HG02973 (cell line): Measurements from ENCODE around the gene PELO.

Source experiments
- ATAC-seq: cut with Tn5 transposase; IDR thresholded peaks from one replicate; pipeline ENCODE4 v1.9.1; 2021; ENCODE audit warnings: moderate library complexity; ENCODE audit not compliant: unreplicated experiment

Gene PELO

DNA sequence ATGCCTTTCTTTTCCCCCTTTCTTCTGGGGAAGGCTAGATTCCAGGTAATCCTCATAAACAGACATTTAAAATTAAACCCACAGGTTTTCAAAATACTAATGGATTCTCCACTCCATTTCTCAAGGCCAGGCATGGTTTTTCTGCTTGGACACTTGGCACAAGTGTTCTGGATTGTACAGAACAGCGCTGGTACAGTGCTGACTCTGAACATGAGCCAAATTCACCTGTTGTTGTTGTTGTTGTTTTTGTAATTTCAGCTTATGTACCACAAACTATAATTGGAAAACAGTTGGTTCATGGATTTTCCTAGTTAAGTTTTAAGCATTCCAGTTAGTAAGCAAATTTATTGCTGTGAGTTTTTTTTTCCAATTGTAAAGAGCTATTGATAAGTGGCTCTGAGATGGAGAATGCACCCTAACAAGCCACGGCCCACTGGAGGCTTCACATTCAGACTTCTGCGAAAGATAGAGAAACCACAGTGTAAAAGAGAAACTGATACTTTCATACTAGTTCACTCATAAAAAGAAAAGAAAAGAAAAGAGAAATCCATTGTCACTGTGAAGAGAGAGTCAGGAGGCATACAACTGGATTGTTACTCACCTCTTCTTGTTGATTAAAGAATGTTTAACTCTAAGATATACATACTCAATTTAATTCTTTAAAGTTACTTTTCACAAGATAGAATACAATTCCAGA is 16.2 kb upstream of the PELO start:
- ATAC-seq: peak; percentile 96

GRCh38 chr5:52772668-52773067 is 15.0 kb upstream of the PELO start:
- no peak for ATAC-seq

DNA sequence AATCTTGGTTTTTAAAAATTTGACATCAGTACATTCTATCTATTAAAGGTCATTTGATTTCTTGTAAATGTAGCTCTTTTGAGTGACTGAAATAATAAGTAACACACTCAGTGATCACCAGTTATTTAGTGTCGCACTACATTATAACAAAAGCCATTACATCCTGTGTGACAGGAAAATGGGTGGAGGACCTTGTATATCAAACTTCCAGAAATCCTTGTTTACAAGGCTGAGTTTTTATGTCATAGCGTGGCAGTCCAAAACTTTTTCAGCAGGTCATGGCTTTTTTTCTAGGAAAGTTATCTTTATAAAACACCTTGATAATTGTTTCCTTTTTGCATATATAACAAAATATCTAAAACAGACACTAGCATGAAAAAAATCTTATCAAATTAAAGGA is 14.4 kb upstream of the PELO start:
- no peak for ATAC-seq

- no peak for ATAC-seq
Observed at GRCh38 chr5:52774005-52774410, 13.7 kb upstream of the PELO start.

GRCh38 chr5:52776116-52776515 is 11.6 kb upstream of the PELO start:
- no peak for ATAC-seq

GRCh38 chr5:52777186-52777585 is 10.5 kb upstream of the PELO start:
- no peak for ATAC-seq

GRCh38 chr5:52778781-52779180 is 8.9 kb upstream of the PELO start:
- no peak for ATAC-seq

GRCh38 chr5:52779213-52779612 is 8.5 kb upstream of the PELO start:
- ATAC-seq: no peak

DNA sequence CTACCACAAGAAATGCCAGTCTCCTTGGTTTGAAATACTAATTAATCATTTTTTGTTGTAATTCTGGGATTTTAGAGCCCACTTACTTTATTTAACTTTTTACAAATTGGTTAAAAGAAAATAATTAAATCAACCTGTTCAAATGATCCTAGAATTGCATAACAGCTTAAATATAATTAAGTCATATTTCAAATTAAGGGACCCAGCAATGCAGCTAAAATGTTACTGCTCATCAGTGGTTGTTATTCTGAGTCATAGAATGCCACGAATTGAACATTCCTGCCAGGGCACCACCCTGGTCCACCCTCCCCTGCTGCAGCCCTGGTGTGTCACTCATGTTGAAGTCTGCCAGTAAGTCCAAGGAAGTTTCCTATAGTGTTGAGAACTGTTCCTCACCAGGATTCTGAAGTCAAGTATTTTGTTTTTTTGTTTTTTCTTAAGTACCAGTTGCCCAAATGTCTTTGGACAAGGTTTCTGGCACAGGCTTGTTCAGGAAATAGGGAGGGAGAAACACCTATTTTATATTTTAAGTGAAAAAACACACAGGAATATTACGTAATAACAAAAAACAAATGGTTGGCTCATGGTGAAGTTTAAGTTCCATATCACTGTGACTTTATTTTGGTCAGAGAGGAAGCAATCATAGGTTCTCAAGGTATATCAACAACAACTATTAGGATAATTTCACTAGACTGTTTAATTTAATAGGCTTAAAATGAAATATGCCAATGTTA is 4.3 kb upstream of the PELO start:
- no peak for ATAC-seq

DNA sequence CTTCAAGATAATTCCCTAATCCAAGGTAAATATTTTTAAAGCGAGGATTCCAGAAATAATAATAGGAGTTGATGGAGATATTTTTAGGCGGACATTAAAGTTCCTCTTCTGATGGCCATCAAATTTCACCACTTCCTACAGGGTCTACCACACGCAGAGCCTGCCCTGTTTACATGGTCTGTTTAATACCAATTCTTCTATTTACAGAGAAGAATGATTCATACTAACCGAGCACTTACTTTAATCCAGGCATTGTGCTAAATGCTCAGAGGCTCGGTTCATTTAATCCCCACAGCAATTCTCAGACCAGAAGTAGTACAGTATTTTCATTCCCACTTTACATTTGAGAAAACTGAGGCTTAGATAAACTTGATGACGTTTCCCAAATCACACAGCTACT is 3.0 kb upstream of the PELO start:
- ATAC-seq: no peak

- ATAC-seq: no peak
Observed at GRCh38 chr5:52786391-52786790, 1.3 kb upstream of the PELO start.

DNA sequence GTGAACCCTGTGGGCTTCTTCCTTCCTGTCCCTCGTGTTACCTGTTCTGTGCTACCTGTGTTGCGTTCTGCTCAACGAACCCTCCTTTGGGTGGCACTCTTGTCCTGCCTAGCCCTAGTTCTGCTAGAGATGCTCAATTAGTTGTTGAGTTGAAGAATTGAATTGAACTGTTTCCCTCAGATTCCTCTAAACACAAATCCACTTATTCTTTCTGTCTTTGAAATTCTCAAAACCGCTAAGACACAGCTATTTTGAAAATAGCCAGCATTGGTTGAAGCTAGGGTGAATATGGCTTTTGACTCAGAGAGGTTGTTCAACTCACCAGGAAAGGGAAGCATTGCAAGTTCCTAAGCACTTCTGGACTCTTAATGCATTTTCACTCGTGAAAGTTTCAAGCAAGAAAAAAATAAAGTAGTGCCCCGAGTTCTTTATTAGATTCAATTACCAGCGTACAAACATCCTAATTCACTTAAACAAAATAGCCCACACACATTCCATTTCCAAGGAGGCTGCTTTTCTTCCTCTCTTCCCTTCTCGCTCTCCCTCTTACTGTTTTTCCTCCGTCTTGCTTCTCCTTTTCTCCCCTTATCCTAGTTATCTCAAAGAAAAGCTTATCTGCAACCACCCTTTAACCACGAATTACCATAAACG is 642 bp upstream of the PELO start:
- ATAC-seq: peak; percentile 35

DNA sequence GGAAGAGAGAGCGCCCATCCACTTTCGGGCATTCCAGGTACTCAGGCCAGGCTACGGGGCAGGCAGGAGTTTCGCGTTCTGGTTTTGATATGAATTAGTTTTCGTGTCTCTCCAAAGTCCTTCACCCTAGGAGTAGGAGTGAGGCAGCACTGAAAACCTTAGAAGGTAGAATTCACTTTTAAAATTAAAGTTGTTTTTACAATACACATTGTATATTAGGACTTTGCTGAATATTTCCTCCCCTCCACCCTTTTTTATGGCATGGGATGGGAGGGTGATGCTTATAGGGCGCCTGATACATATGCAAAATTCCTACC is 747 bp downstream of the PELO start:
- ATAC-seq: no peak

- ATAC-seq: no peak
Observed at GRCh38 chr5:52789378-52789777, 1.7 kb downstream of the PELO start.

- no peak for ATAC-seq
Observed at GRCh38 chr5:52789851-52790250, 2.1 kb downstream of the PELO start.

- no peak for ATAC-seq
Observed at GRCh38 chr5:52791366-52791765, 3.6 kb downstream of the PELO start.

DNA sequence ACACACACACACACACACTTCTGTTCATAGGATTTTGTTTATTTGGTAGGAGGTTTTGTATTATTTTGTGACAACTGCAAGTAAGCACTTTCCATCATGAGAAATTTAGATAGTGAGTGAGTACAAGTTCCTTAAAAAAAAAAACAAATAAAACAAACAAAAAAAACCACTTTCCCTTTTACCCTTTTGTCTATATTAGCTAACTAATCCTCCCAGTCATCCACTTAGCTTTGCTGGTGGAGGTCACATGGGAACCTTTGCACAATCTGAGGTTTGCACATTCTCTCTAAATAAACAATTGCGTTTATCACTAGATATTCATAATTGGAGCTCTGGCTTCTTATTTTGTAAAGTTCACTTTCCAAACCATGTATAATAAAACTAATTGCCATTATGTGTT is 6.8 kb downstream of the PELO start:
- ATAC-seq: no peak

GRCh38 chr5:52796031-52796430 is 8.3 kb downstream of the PELO start:
- ATAC-seq: no peak

GRCh38 chr5:52796516-52797103 is 8.9 kb downstream of the PELO start:
- ATAC-seq: no peak

DNA sequence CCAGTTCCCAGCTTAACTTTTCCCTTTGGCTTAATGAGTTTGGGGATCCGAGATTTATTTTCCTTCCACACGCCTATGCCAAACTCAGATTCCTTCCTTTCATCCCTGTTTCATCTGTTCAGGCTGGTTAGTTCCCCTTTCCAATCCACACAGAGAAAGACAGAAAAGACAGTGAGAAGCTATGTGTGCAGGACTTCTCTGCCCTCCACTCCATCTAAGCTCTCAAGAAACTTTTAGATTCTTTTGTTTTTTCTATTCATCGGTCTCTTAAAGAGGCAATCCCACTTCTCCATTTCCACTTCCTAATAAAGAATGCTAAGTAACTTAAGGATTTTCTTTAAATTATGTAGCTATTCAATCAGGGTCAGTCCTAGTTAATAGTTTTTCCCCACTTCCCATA is 11.2 kb downstream of the PELO start:
- no peak for ATAC-seq

DNA sequence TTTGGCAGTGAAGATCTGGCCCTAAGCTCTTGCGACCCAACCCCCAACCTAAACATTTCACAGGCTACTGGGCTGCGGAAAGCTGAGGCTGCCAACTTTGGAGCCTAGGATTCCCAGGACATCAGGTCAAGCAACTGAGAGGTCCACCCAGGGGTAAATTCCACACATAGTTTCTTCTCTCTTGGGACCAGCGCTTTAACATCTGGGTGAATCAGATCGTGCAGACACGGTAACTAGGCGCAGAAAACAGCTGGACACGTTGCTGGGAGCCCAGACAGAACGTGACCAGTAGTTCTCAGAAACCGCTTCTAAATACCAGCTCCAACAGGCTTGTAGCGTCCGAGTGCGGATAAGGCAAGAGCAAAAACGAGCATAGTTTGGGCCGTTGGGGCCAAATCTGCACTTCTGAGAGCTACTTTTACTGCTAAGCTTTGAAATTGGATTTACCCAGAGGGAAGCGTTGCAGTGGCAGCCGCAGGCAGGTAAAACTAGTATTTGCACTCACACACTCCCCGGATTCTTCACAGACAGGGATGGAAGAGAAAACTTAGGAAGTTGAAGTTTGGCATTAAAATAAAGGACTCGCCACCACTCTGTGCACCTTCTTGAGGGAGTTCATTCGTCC is 11.8 kb downstream of the PELO start:
- peak; percentile 29 for ATAC-seq

DNA sequence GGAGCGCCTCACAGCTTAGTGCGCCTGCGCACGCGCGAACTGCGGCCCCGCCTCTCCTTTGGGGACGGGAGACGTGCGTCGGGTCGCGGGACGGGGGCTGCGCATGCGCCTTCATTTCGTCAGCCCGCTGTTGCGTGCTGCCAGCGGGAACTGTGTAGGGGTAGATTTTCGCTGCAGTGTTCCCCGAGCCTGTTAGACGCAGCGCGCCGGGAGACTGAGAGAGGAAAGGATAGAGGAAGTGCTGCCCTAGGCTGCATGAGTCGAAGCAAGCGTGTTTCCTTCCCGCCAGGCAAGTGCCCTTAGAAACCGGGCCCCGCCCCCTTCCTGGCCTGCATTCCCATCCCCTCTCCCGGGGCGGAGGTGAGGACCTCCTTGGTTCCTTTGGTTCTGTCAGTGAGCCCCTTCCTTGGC is 12.3 kb downstream of the PELO start:
- peak; percentile 77 for ATAC-seq
